Measurements from ENCODE around the gene RPS27L.

RPS27L gene

DNA sequence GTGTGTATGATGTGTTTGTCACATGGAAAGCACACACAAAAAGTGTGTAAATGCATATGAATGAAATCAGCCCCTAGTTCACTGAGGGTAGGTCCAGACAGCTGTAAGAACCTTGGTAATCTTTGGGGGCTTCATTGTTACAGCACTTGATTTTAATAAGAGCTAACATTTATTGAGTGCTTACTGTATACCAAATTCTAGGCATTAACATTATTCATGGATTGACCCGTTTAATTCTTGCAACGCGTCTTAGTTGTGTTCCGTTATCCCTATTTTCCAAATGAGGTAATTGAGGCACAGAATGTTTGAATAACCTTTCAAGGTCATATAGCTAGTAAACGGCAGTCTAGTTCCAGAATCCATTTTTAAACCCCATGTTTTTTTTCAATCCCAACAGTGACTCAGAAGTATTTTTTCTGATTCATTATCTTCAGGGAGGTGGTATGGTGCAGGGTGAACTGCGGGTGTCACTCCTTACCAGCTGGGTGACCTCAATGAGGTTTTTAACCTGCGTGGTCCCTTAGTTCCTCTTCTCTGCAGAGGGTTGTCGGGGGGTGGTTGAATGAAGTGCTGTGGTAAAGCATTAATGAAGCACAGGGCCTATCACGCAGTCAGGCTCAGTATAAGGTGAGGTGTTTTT is 46.3 kb upstream of the RPS27L start:
- TF ChIP-seq ZNF565 (CRISPR knock-in tag; conservative IDR thresholded peaks at IDR 0.05; ENCODE audit: low read depth) (no peak), RARB (CRISPR knock-in tag; IDR thresholded peaks at IDR 0.05) (no peak), BACH2 (CRISPR knock-in tag; IDR thresholded peaks at IDR 0.05; ENCODE audit: borderline replicate concordance) (no peak), TOX (CRISPR knock-in tag; IDR thresholded peaks at IDR 0.05; ENCODE audit: borderline replicate concordance) (no peak), CSDC2 (CRISPR knock-in tag; IDR thresholded peaks at IDR 0.05) (no peak), ZFP30 (CRISPR knock-in tag; IDR thresholded peaks at IDR 0.05) (no peak), ESRRG (CRISPR knock-in tag; IDR thresholded peaks at IDR 0.05) (no peak), PPARA (CRISPR knock-in tag; IDR thresholded peaks at IDR 0.05; ENCODE audit: borderline replicate concordance) (no peak), ISL1 (CRISPR knock-in tag; IDR thresholded peaks at IDR 0.05) (no peak), ZNF8 (CRISPR knock-in tag; IDR thresholded peaks at IDR 0.05) (no peak), SNAI2 (CRISPR knock-in tag; IDR thresholded peaks at IDR 0.05) (no peak), TCF4 (CRISPR knock-in tag; IDR thresholded peaks at IDR 0.05; ENCODE audit: borderline replicate concordance) (no peak), ZNF70 (CRISPR knock-in tag; IDR thresholded peaks at IDR 0.05) (no peak), GLIS3 (CRISPR knock-in tag; IDR thresholded peaks at IDR 0.05) (no peak), ARNTL (CRISPR knock-in tag; IDR thresholded peaks at IDR 0.05; ENCODE audit: borderline replicate concordance, low read depth) (no peak)
- TF ChIP-seq, protein P1, sequence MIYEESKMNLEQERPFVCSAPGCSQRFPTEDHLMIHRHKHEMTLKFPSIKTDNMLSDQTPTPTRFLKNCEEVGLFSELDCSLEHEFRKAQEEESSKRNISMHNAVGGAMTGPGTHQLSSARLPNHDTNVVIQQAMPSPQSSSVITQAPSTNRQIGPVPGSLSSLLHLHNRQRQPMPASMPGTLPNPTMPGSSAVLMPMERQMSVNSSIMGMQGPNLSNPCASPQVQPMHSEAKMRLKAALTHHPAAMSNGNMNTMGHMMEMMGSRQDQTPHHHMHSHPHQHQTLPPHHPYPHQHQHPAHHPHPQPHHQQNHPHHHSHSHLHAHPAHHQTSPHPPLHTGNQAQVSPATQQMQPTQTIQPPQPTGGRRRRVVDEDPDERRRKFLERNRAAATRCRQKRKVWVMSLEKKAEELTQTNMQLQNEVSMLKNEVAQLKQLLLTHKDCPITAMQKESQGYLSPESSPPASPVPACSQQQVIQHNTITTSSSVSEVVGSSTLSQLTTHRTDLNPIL (CRISPR knock-in tag; IDR thresholded peaks at IDR 0.05; ENCODE audit: low read depth): no peak
- TF ChIP-seq, protein P2, sequence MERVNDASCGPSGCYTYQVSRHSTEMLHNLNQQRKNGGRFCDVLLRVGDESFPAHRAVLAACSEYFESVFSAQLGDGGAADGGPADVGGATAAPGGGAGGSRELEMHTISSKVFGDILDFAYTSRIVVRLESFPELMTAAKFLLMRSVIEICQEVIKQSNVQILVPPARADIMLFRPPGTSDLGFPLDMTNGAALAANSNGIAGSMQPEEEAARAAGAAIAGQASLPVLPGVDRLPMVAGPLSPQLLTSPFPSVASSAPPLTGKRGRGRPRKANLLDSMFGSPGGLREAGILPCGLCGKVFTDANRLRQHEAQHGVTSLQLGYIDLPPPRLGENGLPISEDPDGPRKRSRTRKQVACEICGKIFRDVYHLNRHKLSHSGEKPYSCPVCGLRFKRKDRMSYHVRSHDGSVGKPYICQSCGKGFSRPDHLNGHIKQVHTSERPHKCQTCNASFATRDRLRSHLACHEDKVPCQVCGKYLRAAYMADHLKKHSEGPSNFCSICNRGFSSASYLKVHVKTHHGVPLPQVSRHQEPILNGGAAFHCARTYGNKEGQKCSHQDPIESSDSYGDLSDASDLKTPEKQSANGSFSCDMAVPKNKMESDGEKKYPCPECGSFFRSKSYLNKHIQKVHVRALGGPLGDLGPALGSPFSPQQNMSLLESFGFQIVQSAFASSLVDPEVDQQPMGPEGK (CRISPR knock-in tag; IDR thresholded peaks at IDR 0.05; ENCODE audit: borderline replicate concordance): no peak
- TF ChIP-seq, protein P3, sequence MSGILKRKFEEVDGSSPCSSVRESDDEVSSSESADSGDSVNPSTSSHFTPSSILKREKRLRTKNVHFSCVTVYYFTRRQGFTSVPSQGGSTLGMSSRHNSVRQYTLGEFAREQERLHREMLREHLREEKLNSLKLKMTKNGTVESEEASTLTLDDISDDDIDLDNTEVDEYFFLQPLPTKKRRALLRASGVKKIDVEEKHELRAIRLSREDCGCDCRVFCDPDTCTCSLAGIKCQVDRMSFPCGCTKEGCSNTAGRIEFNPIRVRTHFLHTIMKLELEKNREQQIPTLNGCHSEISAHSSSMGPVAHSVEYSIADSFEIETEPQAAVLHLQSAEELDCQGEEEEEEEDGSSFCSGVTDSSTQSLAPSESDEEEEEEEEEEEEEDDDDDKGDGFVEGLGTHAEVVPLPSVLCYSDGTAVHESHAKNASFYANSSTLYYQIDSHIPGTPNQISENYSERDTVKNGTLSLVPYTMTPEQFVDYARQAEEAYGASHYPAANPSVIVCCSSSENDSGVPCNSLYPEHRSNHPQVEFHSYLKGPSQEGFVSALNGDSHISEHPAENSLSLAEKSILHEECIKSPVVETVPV (CRISPR knock-in tag; IDR thresholded peaks at IDR 0.05): no peak

DNA sequence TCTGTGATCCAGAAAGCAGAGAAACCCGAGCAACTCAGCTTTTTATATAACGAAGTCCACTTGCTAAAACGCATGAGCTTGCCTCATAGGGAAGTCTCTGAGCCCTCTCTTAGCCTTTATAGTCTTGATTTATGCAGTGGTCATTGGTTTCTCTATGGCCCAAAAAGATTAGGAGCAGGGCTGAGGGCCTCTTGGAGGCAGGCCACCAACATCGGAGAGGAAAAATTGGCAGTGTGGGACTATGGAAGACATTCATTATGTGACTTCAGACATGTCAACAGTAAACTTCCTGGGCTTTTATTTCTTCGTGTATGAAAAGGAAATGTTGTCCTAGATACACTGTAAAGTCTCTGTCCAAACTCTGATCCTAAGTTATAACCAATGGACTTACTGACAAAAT is 45.6 kb upstream of the RPS27L start:
- TF ChIP-seq, protein P2 (CRISPR knock-in tag; IDR thresholded peaks at IDR 0.05; ENCODE audit: borderline replicate concordance): no peak
- TF ChIP-seq OSR1 (CRISPR knock-in tag; IDR thresholded peaks at IDR 0.05): no peak
- no peak for TF ChIP-seq ESRRG (CRISPR knock-in tag; IDR thresholded peaks at IDR 0.05)
- TF ChIP-seq TOX (CRISPR knock-in tag; IDR thresholded peaks at IDR 0.05; ENCODE audit: borderline replicate concordance): no peak

More for the DNA sequence above, 46.3 kb upstream of the RPS27L start:
- no peak for ATAC-seq

DNA sequence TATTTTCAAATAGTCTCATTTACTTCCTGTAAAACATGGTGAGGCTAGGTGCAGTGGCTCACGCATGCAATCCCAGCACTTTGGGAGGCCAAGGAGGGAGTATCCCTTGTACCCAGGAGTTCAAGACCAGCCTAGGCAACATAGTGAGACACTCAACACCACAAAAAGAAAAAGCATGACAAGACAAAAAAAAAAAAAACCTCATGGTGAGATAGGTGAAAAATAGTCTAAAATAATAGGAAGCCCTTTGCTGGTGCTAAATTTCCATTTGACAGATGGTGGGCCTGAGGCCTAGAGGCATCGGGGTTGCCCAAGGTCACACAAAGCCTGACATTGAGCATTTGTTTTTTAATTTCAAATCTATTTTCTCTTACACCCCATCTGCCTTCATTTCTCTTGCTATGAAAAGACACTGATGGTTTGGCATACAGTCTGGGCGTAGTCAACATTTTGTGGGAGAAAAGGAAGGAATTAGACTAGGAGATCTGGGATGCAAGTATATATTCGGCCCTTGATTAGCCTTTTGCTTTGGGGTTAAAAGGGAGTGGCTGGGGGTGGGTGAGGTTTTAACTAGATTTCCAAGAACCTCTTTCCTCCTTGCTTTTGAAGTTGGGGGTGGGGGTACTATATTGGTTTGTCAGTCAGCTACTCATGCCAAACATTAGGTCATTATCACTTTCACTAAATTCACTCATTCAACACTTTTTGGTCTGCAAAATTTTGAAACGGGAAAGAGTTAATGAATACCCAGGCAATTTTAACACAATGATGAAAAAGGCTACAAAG is 43.4 kb upstream of the RPS27L start:
- no peak for ATAC-seq
- no peak for TF ChIP-seq ISL1 (CRISPR knock-in tag; IDR thresholded peaks at IDR 0.05)

More for the DNA sequence above, 45.6 kb upstream of the RPS27L start:
- ATAC-seq: no peak

DNA sequence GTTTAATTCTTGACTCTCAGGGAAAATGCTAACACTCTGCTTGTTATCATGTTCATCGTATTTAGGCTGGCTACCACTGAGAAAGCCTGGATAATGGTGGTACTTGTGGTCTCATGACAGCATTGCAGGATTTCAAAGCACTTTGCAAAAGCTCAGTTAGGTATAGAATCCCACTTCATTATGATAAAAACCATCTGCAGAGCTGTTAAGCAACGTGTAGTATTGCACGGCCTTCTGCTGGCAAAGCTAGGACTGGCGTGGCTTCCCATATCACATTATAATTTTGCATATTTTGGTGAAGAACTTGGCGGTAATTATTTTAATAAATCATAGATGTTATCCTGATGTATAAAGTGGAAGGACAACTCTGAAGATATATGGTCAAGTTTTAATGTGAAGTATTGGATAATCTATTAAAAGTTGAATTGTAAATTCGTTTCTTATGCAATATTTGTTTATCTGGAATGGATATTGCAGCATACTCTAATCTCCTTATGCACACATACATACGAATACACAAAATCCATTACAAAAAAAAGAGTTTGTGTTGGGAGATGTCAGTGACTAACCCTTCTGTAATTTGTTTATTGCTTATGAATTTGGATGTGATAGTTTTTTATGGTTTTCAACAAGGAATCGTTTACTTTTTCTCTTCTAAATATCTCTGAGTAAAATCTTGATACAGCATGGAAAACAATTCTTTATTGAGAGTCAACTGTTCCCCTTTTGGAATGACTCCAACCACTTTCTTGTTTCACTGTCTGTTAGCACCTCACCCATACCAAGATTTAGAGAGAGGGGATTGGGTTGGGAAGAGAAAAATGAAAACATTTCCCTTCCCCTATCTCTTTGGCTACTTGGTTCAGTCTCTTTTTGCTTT is 41.3 kb upstream of the RPS27L start:
- no peak for TF ChIP-seq ZFP3 (CRISPR knock-in tag; IDR thresholded peaks at IDR 0.05)
- no peak for TF ChIP-seq RARB (CRISPR knock-in tag; IDR thresholded peaks at IDR 0.05)
- TF ChIP-seq, protein P1 (CRISPR knock-in tag; IDR thresholded peaks at IDR 0.05; ENCODE audit: low read depth): no peak
- TF ChIP-seq, protein P4, sequence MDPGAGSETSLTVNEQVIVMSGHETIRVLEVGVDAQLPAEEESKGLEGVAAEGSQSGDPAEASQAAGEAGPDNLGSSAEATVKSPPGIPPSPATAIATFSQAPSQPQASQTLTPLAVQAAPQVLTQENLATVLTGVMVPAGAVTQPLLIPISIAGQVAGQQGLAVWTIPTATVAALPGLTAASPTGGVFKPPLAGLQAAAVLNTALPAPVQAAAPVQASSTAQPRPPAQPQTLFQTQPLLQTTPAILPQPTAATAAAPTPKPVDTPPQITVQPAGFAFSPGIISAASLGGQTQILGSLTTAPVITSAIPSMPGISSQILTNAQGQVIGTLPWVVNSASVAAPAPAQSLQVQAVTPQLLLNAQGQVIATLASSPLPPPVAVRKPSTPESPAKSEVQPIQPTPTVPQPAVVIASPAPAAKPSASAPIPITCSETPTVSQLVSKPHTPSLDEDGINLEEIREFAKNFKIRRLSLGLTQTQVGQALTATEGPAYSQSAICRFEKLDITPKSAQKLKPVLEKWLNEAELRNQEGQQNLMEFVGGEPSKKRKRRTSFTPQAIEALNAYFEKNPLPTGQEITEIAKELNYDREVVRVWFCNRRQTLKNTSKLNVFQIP (CRISPR knock-in tag; IDR thresholded peaks at IDR 0.05; ENCODE audit: borderline replicate concordance, low read depth): no peak
- TF ChIP-seq ZNF70 (CRISPR knock-in tag; IDR thresholded peaks at IDR 0.05): no peak
- ATAC-seq: no peak

Data from SK-N-SH treated with all-trans-retinoic acid at 6 μM for 48 hours (cell line).